LoVo (cell line): Measurements from ENCODE around the gene ZNF467.
A peak's percentile ranks its signal among the peaks of the same experiment; 100 is the strongest.

Experiments used
- DNase-seq: peaks from one replicate; pipeline ENCODE4 v3.0.0-alpha.2; 2016; ENCODE audit warnings: low spot score

The ZNF467 gene

DNA sequence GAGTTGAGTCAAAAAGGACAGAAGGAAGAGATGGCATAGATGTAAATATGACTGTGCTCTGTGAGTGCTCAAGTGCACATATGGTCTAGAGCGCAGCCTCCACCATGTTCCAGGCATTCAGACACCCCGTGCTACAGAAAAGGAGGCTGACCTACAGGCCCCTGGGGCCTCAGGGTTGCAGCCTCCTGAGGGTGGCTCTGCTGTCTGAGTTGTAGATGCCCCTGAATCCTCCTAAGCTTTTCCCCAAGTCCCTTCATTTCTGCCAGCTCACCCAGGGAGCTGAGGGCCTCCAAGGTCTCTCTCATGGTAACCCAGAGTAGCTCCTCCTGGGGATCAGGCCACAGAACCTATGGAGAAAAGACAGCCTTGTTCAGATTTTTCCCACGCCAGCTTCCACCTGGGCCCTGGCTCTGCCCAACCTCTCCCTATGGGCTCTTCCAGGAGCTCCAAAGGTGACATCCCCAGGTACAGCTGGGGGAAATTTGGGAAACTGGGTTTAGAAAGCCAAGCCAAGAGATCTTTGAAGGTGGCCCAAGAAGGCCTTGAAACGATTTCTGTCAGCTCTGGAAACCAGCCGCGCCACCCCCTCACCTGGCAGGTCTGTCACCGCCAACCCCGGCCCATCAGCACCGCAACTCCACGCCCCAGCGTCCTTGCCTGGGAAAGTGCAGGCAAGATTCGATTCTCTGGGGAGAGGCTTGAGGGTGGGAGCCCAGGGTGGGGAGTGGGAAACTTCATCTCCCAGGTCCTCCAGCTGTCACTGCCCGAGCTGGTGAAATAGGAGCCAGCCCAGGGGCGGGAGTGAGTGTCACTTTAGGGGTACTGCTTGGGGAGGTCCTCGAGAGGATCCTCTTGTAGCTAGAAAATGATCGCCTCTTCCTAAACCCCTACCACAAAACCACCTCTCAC lies 2.4 kb downstream of the ZNF467 start:
- DNase-seq, result no peak

- no peak for DNase-seq
Observed at GRCh38 chr7:149769915-149770314, 3.5 kb downstream of the ZNF467 start.

DNA sequence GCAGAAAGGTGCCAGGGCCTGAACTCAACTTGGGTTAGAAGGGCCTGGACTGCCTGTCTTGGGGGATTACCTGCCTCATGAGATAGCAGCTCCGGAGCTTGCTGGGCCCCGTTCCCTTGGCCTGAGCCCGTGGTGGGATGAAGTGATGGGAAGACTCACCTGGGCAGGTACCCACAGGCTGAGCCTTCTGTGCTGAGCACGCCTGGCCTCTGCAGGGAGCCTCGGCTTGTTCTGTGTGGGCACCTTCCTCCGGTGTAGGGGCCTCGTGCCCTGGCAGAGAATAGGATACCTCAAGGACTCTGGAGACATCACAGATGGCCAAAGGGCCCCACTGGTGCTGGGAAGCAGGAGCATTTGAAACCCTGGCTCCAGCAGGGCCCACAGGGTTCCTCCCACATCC lies 4.5 kb downstream of the ZNF467 start:
- no peak for DNase-seq

DNA sequence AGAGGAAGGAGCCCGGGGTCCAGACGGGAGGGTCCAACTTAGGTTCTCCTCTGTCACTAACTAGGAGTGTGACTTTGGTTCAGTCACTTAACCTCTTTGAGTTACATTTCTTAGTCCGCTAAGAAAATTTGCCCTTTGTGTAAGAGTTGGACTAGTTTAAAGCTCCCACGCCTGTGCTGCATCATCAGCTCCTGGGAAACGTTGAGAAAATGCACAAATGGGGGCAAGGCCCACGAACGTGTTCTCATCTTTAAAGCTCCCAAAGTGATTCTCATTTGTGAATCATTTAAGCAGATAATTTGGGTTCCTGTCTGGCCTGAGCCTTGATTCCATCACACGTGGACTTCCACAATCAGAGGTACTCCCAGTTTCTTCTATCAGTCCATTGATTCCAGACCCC lies 6.3 kb downstream of the ZNF467 start:
- no peak for DNase-seq

DNA sequence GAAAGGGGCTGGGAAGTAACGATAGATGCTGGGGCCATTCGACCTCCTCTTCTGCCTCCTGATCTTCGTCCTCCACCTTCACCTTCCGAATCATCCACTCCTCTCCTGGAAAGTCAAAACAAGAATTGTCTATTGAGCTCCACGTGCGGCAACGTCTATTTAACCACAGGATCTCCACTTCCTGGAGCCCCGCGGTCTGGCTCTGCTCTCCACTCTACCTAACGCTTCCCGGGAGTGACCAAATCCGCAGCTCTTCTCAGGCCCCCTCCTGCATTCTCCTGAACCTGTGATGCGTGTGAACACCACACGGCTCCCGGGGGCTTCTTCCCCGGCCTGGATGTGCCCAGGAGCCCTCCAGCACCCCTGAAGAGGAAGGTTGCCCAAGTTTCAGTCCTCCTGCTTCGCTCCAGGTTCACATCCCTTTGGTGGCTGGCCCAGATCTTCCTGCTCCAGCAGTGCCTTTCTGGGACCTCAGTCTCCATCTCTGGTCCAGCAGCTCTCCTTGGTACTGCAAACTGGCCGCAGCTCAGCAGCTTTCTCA lies 7.2 kb downstream of the ZNF467 start:
- no peak for DNase-seq

- no peak for DNase-seq
Observed at GRCh38 chr7:149765399-149766121, 7.8 kb downstream of the ZNF467 start.

DNA sequence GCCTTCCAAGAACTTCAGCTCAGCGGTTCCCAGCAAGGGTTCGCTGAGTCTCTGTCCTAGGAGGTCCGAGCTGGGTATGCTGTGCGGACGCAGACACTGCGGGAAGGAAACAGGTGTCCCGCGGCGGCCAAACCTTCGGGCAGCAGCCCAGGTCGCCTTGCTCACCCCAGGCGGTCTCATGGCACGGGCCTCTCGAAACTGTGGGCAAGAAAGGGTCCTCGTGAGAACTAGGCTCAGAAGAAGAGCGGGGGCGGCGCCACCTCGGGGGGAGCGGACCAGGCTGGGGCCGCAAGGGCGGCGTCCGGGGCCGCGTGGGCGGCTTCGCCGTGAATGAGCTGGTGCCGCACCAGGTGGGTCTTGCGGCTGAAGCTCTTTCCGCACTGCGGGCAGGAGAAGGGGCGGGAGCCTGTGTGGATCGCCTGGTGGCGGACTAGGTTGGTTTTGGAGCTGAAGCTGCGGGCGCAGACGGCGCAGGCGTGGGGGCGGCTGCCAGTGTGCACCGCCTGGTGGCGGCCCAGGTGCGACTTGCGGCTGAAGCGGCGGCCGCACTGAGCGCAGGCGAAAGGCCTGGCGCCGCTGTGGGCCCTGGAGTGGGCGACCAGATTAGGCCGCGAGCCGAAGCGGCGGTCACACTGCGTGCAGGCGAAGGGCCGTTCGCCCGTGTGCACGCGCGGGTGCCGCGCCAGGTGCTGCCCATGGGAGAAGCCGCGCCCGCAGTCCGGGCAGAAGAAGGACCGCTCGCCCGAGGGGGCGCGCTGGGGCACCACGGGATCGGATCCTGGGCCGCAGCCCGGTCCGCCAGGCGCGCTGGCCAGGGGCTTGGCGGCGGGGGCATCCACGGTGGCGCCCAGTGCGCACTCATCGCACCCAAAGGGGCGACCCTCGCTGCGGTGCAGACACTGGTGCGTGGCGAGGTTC lies 8.6 kb downstream of the ZNF467 start:
- DNase-seq, result no peak

GRCh38 chr7:149763563-149764240 lies 9.7 kb downstream of the ZNF467 start:
- DNase-seq, result no peak

GRCh38 chr7:149762610-149763009 lies 10.8 kb downstream of the ZNF467 start:
- no peak for DNase-seq

DNA sequence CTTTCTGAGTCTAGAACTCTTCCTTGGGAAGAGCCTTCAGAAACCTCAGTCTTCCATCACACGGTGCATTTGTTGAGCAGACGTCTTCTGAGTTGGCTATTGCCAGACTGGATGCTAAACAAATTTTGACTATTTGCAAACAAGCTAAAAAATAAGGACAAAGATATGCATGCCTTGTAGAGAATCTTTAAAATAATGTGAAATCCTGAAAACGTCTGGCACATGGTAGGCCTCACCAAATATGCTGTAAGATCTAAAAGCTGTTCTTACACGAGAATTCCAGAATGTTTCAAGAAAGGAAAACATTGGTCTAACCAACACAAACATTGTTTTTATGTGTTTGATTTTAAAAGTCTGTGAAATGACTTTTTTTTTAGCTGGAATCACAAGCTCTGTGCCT lies 11.3 kb downstream of the ZNF467 start:
- DNase-seq, result no peak

DNA sequence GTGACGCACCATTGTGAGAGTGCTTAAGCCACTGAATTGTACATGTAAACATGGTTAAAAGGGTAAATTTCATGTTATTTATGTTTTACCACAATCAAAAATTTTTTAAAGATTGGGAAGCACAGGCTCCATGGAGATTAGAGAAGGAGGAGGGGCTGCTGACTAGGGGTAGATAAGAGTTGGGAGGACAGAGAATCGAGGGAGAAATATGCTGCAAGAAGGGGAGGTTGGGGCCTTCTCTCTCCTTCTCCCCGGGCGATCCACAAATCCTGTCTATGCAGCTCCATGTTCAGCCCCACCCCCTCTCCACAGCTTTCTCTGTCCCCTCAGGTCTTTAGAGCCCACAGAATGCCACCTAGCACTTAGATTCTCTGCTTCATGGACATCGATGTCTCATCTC lies 12.1 kb downstream of the ZNF467 start:
- no peak for DNase-seq

GRCh38 chr7:149760538-149760937 lies 12.8 kb downstream of the ZNF467 start:
- no peak for DNase-seq

DNA sequence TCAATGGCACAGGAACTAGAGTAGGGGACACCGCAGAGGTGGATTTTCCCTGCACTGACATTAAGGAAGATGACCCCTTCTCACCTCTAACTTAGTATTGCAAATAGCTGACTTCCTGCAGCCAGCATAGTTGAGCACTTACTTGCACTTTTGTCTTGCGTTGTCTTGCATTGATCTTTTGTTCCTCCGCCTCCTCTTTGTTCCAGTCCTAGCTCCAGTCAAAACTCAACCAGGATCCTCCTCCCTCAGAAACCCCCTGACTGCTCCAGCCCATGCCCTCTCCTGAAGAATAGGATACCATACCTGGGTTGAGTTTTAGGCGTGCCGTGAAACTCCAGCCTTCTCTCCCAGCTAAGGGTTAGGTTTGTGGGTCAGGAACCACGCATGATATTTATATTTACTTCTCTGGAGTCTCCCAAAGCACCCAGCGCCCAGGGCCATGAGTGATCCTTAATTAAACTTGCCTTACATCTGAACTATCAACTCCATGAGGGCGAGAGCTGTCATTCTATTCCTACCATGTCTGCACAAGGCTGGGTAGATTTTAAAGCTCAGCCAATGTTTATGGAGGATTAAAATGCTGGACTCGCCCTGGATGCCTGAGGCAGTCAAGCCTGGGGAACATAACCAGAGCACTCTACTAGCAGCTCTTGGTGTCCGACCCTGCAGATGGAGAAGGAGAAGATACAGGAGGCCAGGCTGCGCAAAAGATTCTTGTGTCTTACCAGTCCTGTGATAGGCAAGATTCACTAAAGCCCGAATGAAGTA lies 14.1 kb downstream of the ZNF467 start:
- DNase-seq, result no peak

DNA sequence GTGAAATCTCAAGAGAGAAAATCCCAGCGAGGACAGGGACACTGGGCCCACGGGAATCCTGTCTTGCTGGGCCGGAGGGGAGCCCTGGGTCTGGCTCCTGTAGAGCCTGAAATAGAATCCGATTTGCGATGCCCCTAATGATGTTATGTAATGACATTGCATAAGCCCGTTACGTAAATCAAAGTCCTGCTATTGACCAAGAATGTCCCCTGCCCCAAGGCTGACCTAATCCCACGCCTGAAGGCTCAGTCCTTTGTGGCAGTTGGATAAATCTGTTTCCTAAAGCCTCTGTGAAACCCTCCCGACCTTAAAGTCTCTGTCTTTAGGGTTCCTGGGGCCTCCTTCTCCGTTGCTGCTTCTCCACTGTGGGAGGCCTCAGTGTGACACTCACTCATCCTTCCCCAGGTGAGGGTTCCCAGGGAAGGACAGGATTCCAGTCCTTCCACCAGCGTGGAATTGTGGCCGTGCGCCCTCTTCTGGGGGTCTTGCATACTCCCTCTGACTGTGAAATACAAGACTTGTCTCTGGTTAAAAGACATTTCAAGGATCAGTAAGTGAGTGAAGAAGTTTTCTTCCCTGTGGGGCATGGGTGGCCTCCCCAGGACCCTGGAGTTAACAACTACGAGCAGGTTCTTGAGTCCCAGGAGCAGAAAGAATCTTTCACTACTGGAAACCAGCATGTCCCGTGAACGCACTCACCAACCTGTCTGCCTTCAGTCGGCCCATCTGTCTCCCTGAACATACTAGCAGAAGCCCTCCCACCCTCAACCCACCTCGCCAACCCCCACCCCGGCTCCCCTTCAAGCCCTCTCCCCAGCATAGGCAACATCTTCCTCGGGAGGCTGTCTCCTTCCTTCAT lies 19.8 kb downstream of the ZNF467 start:
- peak; percentile 35 for DNase-seq

- DNase-seq, result no peak
Observed at GRCh38 chr7:149752646-149753045, 20.7 kb downstream of the ZNF467 start.

DNA sequence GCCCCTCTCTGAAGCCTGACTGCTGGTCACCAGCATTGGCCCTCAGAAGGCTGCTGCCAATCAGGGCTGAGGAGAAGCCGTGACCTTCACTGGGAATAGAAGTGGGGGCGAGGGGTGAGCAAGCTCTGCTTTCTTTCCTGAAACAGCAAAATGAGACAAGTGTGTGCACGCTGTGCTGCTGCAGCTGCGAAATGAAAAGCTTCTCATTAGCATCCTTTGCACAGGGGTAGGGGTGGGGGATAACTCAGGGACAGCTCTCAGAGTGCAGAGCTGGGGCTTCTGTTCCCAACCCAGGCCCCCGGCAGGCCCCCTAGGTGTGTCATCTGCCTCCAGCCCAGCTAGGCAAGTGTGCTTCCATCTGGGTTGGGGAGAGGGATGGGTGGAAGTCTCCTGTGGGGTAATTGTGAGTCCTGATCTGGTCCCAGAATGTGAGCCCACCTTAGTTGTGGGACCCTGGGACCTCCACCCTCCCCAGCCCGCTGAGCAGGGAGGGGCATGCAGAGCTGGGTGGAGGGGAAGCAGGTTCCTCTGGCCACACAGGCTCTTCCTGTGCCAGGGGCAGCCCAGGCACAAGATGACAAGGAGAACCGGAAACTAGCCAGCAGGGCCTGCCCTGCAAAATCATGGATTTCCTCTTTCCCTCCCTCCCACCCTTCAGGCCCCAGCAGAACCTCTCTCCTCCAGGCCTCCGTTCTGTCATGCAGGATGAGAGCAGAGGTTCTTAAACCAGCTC lies 22.2 kb downstream of the ZNF467 start:
- DNase-seq, result no peak

DNA sequence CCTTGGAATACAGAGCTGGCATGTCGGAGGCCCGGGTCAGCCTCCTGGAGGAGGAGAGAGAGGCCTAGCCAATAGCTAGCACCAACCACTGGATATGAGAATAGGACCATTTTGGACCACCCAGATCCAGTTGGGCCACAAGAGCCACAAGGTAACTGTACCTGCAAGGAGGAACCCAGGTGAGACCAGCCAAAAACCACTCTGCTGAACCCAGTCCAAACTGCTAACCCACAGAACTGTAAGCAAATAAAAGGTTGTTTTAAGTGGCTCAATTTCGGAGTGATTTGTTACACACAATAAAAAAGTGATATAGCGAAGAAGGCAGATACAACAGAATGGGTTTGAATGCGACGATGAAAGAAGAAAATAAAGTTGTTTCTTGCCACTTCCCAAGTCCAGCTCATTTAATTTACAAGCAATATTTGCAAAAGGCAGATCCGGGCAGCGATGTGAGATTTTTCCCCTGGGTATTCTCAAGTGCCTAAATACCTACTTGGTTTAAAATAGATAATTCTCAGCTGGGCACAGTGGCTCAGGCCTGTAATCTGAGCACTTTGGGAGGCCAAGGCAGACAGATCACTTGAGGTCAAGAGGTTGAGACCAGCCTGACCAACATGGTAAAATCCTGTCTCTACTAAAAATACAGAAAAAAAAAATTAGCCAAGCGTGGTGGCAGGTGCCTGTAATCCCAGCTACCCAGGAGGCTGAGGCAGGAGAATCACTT lies 23.1 kb downstream of the ZNF467 start:
- DNase-seq, result no peak
